OCI-LY7 (cell line): Measurements from ENCODE around the gene GP2. TPM values are rescaled to one million over a fixed set of nuclear protein-coding genes. Genes with fewer than 3 reads are reported as not detected.

Source experiments
- BruUV-seq: library from RNA; stranded (reverse); fragments of 400-500 nt; replicated peaks from 2 replicates; lab custom pipeline; 2021; lab: Mats Ljungman, UMichigan
- CTCF ChIA-PET: fragments of 300-600 bp; sonication (Branson Sonifier 250); formaldehyde crosslinking; loops from one replicate; lab custom pipeline; 2022; ENCODE audit warnings: antibody characterized with exemption; ENCODE audit not compliant: unreplicated experiment; lab: Charles Lee
- POLR2A ChIA-PET: fragments of 300-600 bp; sonication (Branson Sonifier 250); formaldehyde crosslinking; loops from one replicate; lab custom pipeline; 2022; ENCODE audit warnings: antibody characterized with exemption; lab: Charles Lee
- DNase-seq: peaks from one replicate; pipeline ENCODE4 v3.0.0-alpha.2; 2015; ENCODE audit warnings: low spot score
- H2AFZ ChIP-seq: fragments of 200-600 bp; sonication (generic), shearing (Covaris generic); 2 replicates; pipeline ENCODE4 v1.6.1; 2014; ENCODE audit warnings: mild to moderate bottlenecking, antibody characterized with exemption, low read length, moderate library complexity
- H3K27ac ChIP-seq: fragments of 200-600 bp; sonication (generic); 2 replicates; pipeline ENCODE4 v1.5.1; 2014; ENCODE audit warnings: mixed run types, low read depth, mild to moderate bottlenecking, moderate library complexity, low read length, inconsistent platforms; ENCODE audit not compliant: poor library complexity, severe bottlenecking
- H3K36me3 ChIP-seq: fragments of 200-600 bp; sonication (generic); 2 replicates; pipeline ENCODE4 v1.6.1; 2014; ENCODE audit warnings: mild to moderate bottlenecking, antibody characterized with exemption, low read length, moderate library complexity, mixed read lengths; ENCODE audit not compliant: insufficient read depth
- H3K4me1 ChIP-seq: fragments of 200-600 bp; sonication (generic); 2 replicates; pipeline ENCODE4 v1.5.1; 2014; ENCODE audit warnings: mild to moderate bottlenecking, low read length; ENCODE audit not compliant: insufficient read depth, poor library complexity, severe bottlenecking
- H3K4me2 ChIP-seq: fragments of 200-600 bp; sonication (generic); 2 replicates; pipeline ENCODE4 v1.6.1; 2014; ENCODE audit warnings: mild to moderate bottlenecking, low read length
- H3K4me3 ChIP-seq: fragments of 200-600 bp; sonication (generic); 2 replicates; pipeline ENCODE4 v1.5.1; 2014; ENCODE audit warnings: mild to moderate bottlenecking, low read depth, low read length; ENCODE audit not compliant: poor library complexity, severe bottlenecking
- H3K79me2 ChIP-seq: fragments of 200-600 bp; sonication (generic); 2 replicates; pipeline ENCODE4 v1.6.1; 2016; ENCODE audit warnings: low read depth, mild to moderate bottlenecking, low read length, moderate library complexity, mixed read lengths; ENCODE audit not compliant: insufficient read depth
- H3K9me2 ChIP-seq: fragments of 200-600 bp; sonication (generic); 2 replicates; pipeline ENCODE4 v1.6.1; 2016; ENCODE audit warnings: mild to moderate bottlenecking, low read length, mixed read lengths; ENCODE audit not compliant: insufficient read depth
- H3K9me3 ChIP-seq: fragments of 200-600 bp; sonication (generic); 2 replicates; pipeline ENCODE4 v1.6.1; 2014; ENCODE audit warnings: mild to moderate bottlenecking, mixed run types, low read length, mixed read lengths
- H4K20me1 ChIP-seq: fragments of 200-600 bp; sonication (generic); 2 replicates; pipeline ENCODE4 v1.6.1; 2014; ENCODE audit warnings: mild to moderate bottlenecking, antibody characterized with exemption, low read length, moderate library complexity, mixed read lengths; ENCODE audit not compliant: insufficient read depth
- EZH2phosphoT487 ChIP-seq: fragments of 200-600 bp; sonication (generic); IDR thresholded peaks from 2 replicates; pipeline ENCODE4 v1.6.1; 2018; ENCODE audit warnings: low read depth, borderline replicate concordance, mild to moderate bottlenecking, mixed run types, antibody characterized with exemption, low read length, moderate library complexity, mixed read lengths
- intact Hi-C: fragments of 100-400 bp; cut with micrococcal nuclease; formaldehyde crosslinking; loops from one replicate; pipeline ENCODE4 v1.10.0; 2022; ENCODE audit not compliant: unreplicated experiment
- total RNA-seq, 2 experiments: library from RNA; depleted of rRNA in 1 of 2; stranded (reverse); fragments of >200 nt in 1 of 2; shearing (Covaris generic) in 1 of 2; gene quantifications; 2 replicates each; pipeline ENCODE4 v1.2.3, GENCODE V29; 2014 to 2022
- TF ChIP-seq, protein P1 (sequence below): fragments of 200-600 bp; sonication (generic); conservative IDR thresholded peaks from 2 replicates; pipeline ENCODE4 v1.5.1; 2014; ENCODE audit warnings: mild to moderate bottlenecking, antibody characterized with exemption, low read length, moderate library complexity, mixed read lengths

The GP2 gene
- total RNA-seq, 2 experiments from 2014 or later: not detected

DNA sequence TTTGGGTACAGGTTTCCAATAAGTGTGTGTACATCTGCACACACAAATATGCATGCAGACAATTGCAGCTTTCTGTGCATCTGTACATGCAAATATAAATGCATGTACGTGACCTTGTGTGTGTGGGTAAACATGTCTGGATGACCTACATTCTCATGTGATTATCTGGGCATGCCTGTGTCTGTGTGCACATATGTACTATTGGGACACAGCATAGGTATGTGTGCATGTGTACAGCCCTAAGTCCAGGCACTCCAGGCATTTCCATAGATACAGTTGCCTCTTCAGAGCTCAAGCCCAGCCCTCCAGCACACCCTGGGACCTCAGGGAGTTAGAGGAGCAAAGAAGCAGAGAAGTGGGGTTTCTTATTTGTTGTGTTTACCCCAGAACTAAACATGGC, 7.1 kb upstream of the GP2 start:
- Histone ChIP-seq H4K20me1 (no peaks in the 10 kb centered on the region), H3K79me2 (no peaks in the 10 kb centered on the region), H3K9me3 (no peaks in the 10 kb centered on the region), H3K9me2 (no peaks in the 10 kb centered on the region), H3K4me3 (no peak overlapping the region), H3K36me3 (no peaks in the 10 kb centered on the region), H2AFZ (no peak overlapping the region), H3K4me1 (no peaks in the 10 kb centered on the region), H3K27ac (no peak overlapping the region), H3K4me2 (no peak overlapping the region)
- no peak for DNase-seq
- TF ChIP-seq, protein P1, sequence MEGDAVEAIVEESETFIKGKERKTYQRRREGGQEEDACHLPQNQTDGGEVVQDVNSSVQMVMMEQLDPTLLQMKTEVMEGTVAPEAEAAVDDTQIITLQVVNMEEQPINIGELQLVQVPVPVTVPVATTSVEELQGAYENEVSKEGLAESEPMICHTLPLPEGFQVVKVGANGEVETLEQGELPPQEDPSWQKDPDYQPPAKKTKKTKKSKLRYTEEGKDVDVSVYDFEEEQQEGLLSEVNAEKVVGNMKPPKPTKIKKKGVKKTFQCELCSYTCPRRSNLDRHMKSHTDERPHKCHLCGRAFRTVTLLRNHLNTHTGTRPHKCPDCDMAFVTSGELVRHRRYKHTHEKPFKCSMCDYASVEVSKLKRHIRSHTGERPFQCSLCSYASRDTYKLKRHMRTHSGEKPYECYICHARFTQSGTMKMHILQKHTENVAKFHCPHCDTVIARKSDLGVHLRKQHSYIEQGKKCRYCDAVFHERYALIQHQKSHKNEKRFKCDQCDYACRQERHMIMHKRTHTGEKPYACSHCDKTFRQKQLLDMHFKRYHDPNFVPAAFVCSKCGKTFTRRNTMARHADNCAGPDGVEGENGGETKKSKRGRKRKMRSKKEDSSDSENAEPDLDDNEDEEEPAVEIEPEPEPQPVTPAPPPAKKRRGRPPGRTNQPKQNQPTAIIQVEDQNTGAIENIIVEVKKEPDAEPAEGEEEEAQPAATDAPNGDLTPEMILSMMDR: no peak
- no peak for TF ChIP-seq EZH2phosphoT487
- intact Hi-C loops: no loop called here
- ChIA-PET CTCF (no interaction called here), POLR2A (no interaction called here)
- no TSS peak for BruUV-seq

DNA sequence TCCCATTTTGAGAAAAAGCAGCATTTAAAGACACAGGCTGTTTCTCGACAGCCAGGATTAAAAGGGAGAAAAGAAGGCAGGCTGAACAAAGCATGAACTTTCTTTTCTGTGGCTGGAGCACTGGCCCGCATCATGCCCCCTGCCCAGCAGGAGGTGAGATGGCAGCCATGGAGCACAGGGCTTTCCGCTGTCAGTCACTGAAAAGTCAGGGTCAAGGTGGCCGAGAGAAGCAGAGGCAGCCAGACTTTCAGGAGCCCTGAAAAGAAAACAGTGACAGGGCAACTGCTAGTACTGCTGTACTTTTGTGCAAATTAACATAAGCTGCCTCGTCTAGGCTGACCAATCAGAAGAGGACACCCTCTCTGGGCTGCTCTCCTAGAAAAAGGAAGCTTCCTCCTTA, 5.8 kb upstream of the GP2 start:
- POLR2A ChIA-PET: no interaction called here
- no TSS peak for BruUV-seq
- CTCF ChIA-PET: no interaction called here
- no peak for DNase-seq
- no peak overlapping the region for H3K4me3 ChIP-seq
- no peaks in the 10 kb centered on the region for H3K9me3 ChIP-seq
- no peaks in the 10 kb centered on the region for H3K79me2 ChIP-seq
- no peaks in the 10 kb centered on the region for H3K36me3 ChIP-seq
- no peaks in the 10 kb centered on the region for H3K9me2 ChIP-seq
- H4K20me1 ChIP-seq: no peaks in the 10 kb centered on the region
- no peak overlapping the region for H2AFZ ChIP-seq
- no peaks in the 10 kb centered on the region for H3K4me1 ChIP-seq
- TF ChIP-seq, protein P1: no peak
- no peak for TF ChIP-seq EZH2phosphoT487
- intact Hi-C loops: no loop called here
- H3K4me2 ChIP-seq: no peak overlapping the region
- no peak overlapping the region for H3K27ac ChIP-seq

DNA sequence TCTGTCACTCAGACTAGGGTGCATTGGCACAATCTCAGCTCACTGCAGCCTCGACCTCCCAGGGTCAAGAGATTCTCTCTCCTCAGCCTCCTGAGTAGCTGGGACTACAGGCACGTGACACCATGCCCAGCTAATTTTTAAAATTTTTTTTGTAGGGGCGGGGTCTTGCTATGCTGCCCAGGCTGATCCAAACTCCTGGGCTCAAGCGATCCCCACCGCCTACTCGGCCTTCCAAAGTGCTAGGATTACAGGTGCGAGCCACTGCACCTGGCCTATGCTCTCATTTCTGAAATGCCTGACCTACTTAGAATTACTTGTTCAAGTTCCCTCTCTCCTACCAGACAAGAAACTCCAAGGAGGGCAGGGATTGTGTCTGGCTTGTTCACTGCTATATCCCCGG, 5.1 kb upstream of the GP2 start:
- no TSS peak for BruUV-seq
- no peak for DNase-seq

More for the DNA sequence above, 5.1 kb upstream of the GP2 start:
- POLR2A ChIA-PET: no interaction called here
- intact Hi-C loops: no loop called here
- no peaks in the 10 kb centered on the region for H3K36me3 ChIP-seq
- H3K4me2 ChIP-seq: no peak overlapping the region
- TF ChIP-seq EZH2phosphoT487: no peak
- TF ChIP-seq, protein P1: no peak
- H3K9me2 ChIP-seq: no peaks in the 10 kb centered on the region
- H3K9me3 ChIP-seq: no peaks in the 10 kb centered on the region
- H3K4me3 ChIP-seq: no peak overlapping the region
- CTCF ChIA-PET: no interaction called here
- H4K20me1 ChIP-seq: no peaks in the 10 kb centered on the region
- H2AFZ ChIP-seq: no peak overlapping the region
- H3K27ac ChIP-seq: no peak overlapping the region
- no peaks in the 10 kb centered on the region for H3K4me1 ChIP-seq
- no peaks in the 10 kb centered on the region for H3K79me2 ChIP-seq
